Sigmoid colon (tissue), 3 donors: ENCODE results near the gene SCAPER.

Experiments
- POLR2A ChIP-seq, 2 donors: fragments of 450-650 bp; IDR thresholded peaks; one replicate each; pipeline ENCODE4 v1.6.1; 2016; ENCODE audit warnings: antibody characterized with exemption in 2 of 2, mild to moderate bottlenecking in 2 of 2, moderate library complexity in 2 of 2
- TF ChIP-seq, protein P1 (sequence below), 4 experiments: fragments of 450-650 bp in 3 of 4; fragments of 200-600 bp in 1 of 4; IDR thresholded peaks; one replicate each; pipeline ENCODE4 v1.5.1; 2016 to 2019; ENCODE audit warnings: antibody characterized with exemption in 4 of 4, mild to moderate bottlenecking in 3 of 4, moderate library complexity in 2 of 4

DNA sequence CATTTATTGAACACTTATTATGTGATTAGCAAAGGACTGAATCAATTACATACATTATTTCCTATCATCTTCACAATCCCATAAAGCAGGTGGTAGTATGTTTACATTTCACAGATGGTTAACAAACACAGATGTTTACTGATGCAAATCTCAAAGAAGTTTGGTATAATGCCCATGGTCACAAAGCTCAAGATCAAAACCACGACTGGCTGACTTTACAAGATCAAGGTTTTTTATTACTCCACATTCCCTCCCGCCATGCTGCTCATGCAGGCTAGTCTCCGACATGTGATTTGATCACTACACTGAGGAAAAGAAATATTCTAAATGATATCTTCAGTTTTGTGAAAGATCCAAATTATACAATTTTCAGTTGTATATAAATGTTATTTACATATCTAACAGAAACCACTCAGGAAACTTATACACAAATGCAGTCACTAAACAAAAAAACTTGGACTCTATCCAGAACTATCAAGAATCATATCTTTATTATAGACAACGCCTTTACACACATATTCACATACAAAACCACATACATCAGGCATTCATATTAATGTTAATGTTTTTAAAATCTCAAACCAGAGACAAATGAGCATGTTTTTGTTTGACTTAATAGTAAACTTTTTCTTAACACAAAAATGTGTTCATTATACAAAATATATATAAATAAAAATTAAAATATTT, 235.5 kb downstream of the SCAPER start:
- TF ChIP-seq, protein P1, sequence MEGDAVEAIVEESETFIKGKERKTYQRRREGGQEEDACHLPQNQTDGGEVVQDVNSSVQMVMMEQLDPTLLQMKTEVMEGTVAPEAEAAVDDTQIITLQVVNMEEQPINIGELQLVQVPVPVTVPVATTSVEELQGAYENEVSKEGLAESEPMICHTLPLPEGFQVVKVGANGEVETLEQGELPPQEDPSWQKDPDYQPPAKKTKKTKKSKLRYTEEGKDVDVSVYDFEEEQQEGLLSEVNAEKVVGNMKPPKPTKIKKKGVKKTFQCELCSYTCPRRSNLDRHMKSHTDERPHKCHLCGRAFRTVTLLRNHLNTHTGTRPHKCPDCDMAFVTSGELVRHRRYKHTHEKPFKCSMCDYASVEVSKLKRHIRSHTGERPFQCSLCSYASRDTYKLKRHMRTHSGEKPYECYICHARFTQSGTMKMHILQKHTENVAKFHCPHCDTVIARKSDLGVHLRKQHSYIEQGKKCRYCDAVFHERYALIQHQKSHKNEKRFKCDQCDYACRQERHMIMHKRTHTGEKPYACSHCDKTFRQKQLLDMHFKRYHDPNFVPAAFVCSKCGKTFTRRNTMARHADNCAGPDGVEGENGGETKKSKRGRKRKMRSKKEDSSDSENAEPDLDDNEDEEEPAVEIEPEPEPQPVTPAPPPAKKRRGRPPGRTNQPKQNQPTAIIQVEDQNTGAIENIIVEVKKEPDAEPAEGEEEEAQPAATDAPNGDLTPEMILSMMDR (IDR thresholded peaks at IDR 0.05) = no peak
- TF ChIP-seq POLR2A (IDR thresholded peaks at IDR 0.05) = no peak
